ENCODE data around the gene TAF8.

DNA sequence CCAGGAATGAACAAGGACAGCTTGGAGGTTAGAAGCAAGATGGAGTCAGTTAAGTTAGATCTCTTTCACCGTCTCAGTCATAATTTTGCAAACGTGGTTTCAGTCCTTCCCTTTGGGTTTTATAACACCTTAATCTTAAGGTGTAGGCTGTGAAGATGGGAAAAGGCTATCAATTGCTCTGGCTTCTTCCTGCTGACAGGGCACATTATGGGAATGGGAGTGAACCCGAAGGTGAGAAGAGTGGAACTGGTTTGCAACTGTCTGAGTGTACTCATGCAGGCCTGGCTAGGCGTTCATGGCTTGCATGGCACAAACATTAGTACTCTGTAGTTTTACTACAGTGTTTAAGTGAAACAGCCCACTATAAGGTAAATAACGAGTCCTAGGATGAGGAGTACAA, 9.4 kb downstream of the TAF8 start:
- TF ChIP-seq, protein P1, sequence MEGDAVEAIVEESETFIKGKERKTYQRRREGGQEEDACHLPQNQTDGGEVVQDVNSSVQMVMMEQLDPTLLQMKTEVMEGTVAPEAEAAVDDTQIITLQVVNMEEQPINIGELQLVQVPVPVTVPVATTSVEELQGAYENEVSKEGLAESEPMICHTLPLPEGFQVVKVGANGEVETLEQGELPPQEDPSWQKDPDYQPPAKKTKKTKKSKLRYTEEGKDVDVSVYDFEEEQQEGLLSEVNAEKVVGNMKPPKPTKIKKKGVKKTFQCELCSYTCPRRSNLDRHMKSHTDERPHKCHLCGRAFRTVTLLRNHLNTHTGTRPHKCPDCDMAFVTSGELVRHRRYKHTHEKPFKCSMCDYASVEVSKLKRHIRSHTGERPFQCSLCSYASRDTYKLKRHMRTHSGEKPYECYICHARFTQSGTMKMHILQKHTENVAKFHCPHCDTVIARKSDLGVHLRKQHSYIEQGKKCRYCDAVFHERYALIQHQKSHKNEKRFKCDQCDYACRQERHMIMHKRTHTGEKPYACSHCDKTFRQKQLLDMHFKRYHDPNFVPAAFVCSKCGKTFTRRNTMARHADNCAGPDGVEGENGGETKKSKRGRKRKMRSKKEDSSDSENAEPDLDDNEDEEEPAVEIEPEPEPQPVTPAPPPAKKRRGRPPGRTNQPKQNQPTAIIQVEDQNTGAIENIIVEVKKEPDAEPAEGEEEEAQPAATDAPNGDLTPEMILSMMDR (optimal IDR thresholded peaks at IDR 0.05 in 1 of 3, IDR thresholded peaks at IDR 0.05 in 1 of 3, conservative IDR thresholded peaks at IDR 0.05 in 1 of 3; ENCODE audit: extremely low read depth in 1 of 3, insufficient read depth in 2 of 3, low read length in 3 of 3): no peak
- no peak for TF ChIP-seq EZH2 (IDR thresholded peaks at IDR 0.05; ENCODE audit: low read length)
